IMR-90 (cell line): Measurements from ENCODE around the gene LYPD6B. TPM values are rescaled to one million over a fixed set of nuclear protein-coding genes. Genes with fewer than 3 reads are reported as not detected.

ENCODE experiments used
- ATAC-seq: fragments of 200-7000 bp; cut with Tn5 transposase; 2 replicates; pipeline ENCODE4 v1.9.1; 2020; ENCODE audit warnings: low read depth, mild to moderate bottlenecking, moderate library complexity
- BruUV-seq: library from RNA; stranded (reverse); fragments of 400-500 nt; replicated peaks from 2 replicates; lab custom pipeline; 2021; lab: Mats Ljungman, UMichigan
- CTCF ChIA-PET: fragments of 300-600 bp; formaldehyde crosslinking; extraction: SDS; loops from one replicate; lab custom pipeline; 2021; ENCODE audit warnings: antibody characterized with exemption; lab: Yijun Ruan, JAX
- POLR2A ChIA-PET: fragments of 300-600 bp; sonication (Branson Sonifier 250); formaldehyde crosslinking; loops from one replicate; lab custom pipeline; 2022; ENCODE audit warnings: antibody characterized with exemption; ENCODE audit not compliant: unreplicated experiment; lab: Charles Lee
- DNase-seq: peaks from one replicate; pipeline ENCODE4 v3.0.0; 2013
- H2AFZ ChIP-seq: replicated peaks from 2 replicates; pipeline ENCODE3; 2013; ENCODE audit warnings: low read length, mild to moderate bottlenecking; ENCODE audit not compliant: poor library complexity
- H2AK5ac ChIP-seq: 2 replicates; pipeline ENCODE4 v1.6.1; 2013; ENCODE audit warnings: low read depth, low read length, inconsistent platforms
- H2AK9ac ChIP-seq: replicated peaks from 2 replicates; pipeline ENCODE3; 2013; ENCODE audit warnings: mild to moderate bottlenecking, low read depth, low read length, moderate library complexity; ENCODE audit not compliant: poor library complexity
- H2BK120ac ChIP-seq: 2 replicates; pipeline ENCODE4 v1.6.1; 2013; ENCODE audit warnings: low read depth, low read length, inconsistent platforms
- H2BK15ac ChIP-seq: 3 replicates; pipeline ENCODE4 v1.6.1; 2013; ENCODE audit warnings: low read depth, low read length, inconsistent platforms
- H2BK20ac ChIP-seq: 2 replicates; pipeline ENCODE4 v1.6.1; 2013; ENCODE audit warnings: low read depth, mild to moderate bottlenecking, inconsistent platforms, low read length, moderate library complexity
- H2BK5ac ChIP-seq: 2 replicates; pipeline ENCODE4 v1.6.1; 2013; ENCODE audit warnings: mild to moderate bottlenecking, low read depth, low read length, inconsistent platforms; ENCODE audit not compliant: poor library complexity, severe bottlenecking
- H3K14ac ChIP-seq: replicated peaks from 2 replicates; pipeline ENCODE4 v1.6.1; 2013; ENCODE audit warnings: low read depth, low read length, inconsistent platforms
- H3K18ac ChIP-seq: 2 replicates; pipeline ENCODE4 v1.6.1; 2013; ENCODE audit warnings: low read depth, low read length, control low read depth
- H3K23ac ChIP-seq: 2 replicates; pipeline ENCODE4 v1.6.1; 2013; ENCODE audit warnings: low read depth, low read length, inconsistent platforms
- H3K27ac ChIP-seq: 2 replicates; pipeline ENCODE4 v1.5.1; 2013; ENCODE audit warnings: mild to moderate bottlenecking, control low read depth, low read length; ENCODE audit not compliant: insufficient read depth
- H3K27me3 ChIP-seq: 2 replicates; pipeline ENCODE4 v1.6.1; 2013; ENCODE audit warnings: low read length; ENCODE audit not compliant: control insufficient read depth, insufficient read depth
- H3K36me3 ChIP-seq: 2 replicates; pipeline ENCODE4 v1.6.1; 2013; ENCODE audit warnings: low read length, mixed read lengths; ENCODE audit not compliant: control insufficient read depth, insufficient read depth
- H3K4ac ChIP-seq: 2 replicates; pipeline ENCODE4 v1.6.1; 2013; ENCODE audit warnings: low read depth, low read length, inconsistent platforms
- H3K4me1 ChIP-seq: 2 replicates; pipeline ENCODE4 v1.6.1; 2013; ENCODE audit warnings: low read length, mixed read lengths; ENCODE audit not compliant: control insufficient read depth, insufficient read depth
- H3K4me2 ChIP-seq: 2 replicates; pipeline ENCODE4 v1.6.1; 2013; ENCODE audit warnings: low read depth, mild to moderate bottlenecking, control low read depth, low read length, moderate library complexity
- H3K4me3 ChIP-seq: 2 replicates; pipeline ENCODE4 v1.5.1; 2013; ENCODE audit warnings: low read depth, mild to moderate bottlenecking, control low read depth, low read length, moderate library complexity; ENCODE audit not compliant: insufficient read depth
- H3K56ac ChIP-seq: 2 replicates; pipeline ENCODE4 v1.6.1; 2013; ENCODE audit warnings: low read length, inconsistent platforms; ENCODE audit not compliant: insufficient read depth; ENCODE audit errors: extremely low read depth
- H3K79me1 ChIP-seq, 2 experiments: 2 replicates each; pipeline ENCODE4 v1.6.1; 2013; ENCODE audit warnings: low read length in 2 of 2, inconsistent platforms in 1 of 2, low read depth in 1 of 2
- H3K9ac ChIP-seq: 2 replicates; pipeline ENCODE4 v1.6.1; 2013; ENCODE audit warnings: low read depth, low read length, control low read depth
- H3K9me1 ChIP-seq: 2 replicates; pipeline ENCODE4 v1.6.1; 2013; ENCODE audit warnings: low read length, inconsistent platforms; ENCODE audit not compliant: insufficient read depth
- H3K9me3 ChIP-seq: 2 replicates; pipeline ENCODE4 v1.6.1; 2013; ENCODE audit warnings: low read length; ENCODE audit not compliant: control insufficient read depth, insufficient read depth
- H4K20me1 ChIP-seq: 2 replicates; pipeline ENCODE4 v1.6.1; 2013; ENCODE audit warnings: low read length, inconsistent platforms; ENCODE audit not compliant: insufficient read depth
- H4K5ac ChIP-seq: 2 replicates; pipeline ENCODE4 v1.6.1; 2013; ENCODE audit warnings: mild to moderate bottlenecking, low read depth, low read length, control low read depth
- H4K8ac ChIP-seq, 2 experiments: 2 replicates each; pipeline ENCODE4 v1.6.1; 2013; ENCODE audit warnings: low read depth in 2 of 2, low read length in 2 of 2, control low read depth in 1 of 2, inconsistent platforms in 1 of 2
- H4K91ac ChIP-seq: 2 replicates; pipeline ENCODE4 v1.6.1; 2013; ENCODE audit warnings: low read depth, low read length, inconsistent platforms; ENCODE audit not compliant: insufficient read depth
- CHD1 ChIP-seq: IDR thresholded peaks from 2 replicates; pipeline ENCODE4 v1.6.1; 2012; ENCODE audit warnings: low read depth, low read length, improper control_type of control experiment
- CTCF ChIP-seq: conservative IDR thresholded peaks from 2 replicates; pipeline ENCODE4 v1.5.1; 2012; ENCODE audit warnings: mild to moderate bottlenecking, low read depth, low read length, improper control_type of control experiment
- FOS ChIP-seq: fragments of 150-350 bp; IDR thresholded peaks from 2 replicates; pipeline ENCODE4 v1.6.1; 2016; ENCODE audit warnings: low read depth, low read length
- RCOR1 ChIP-seq: IDR thresholded peaks from 2 replicates; pipeline ENCODE4 v1.6.1; 2012; ENCODE audit warnings: mild to moderate bottlenecking, low read length, improper control_type of control experiment; ENCODE audit not compliant: insufficient replicate concordance
- SMC3 ChIP-seq: fragments of 150-350 bp; IDR thresholded peaks from 2 replicates; pipeline ENCODE4 v1.6.1; 2016; ENCODE audit warnings: low read depth, mild to moderate bottlenecking, antibody characterized with exemption, low read length, moderate library complexity
- USF2 ChIP-seq: fragments of 150-350 bp; IDR thresholded peaks from 2 replicates; pipeline ENCODE4 v1.6.1; 2017; ENCODE audit warnings: mild to moderate bottlenecking, antibody characterized with exemption, low read length, low read depth
- WGBS, 2 experiments: methylation state at CpG; one replicate each; pipeline versions ENCODE4 v1.1.5 to v1.1.7; 2013; ENCODE audit warnings: missing lambda C conversion rate in 2 of 2; ENCODE audit not compliant: insufficient read length in 1 of 2; ENCODE audit errors: extremely low coverage in 2 of 2; 5-methylcytosine and 5-hydroxymethylcytosine counted together
- dilution Hi-C: fragments of 300-500 bp; cut with HindIII; formaldehyde crosslinking; loops from one replicate; pipeline ENCODE4 v1.14.3; 2018; ENCODE audit warnings: low sequenced_read_pairs; ENCODE audit not compliant: unreplicated experiment
- in situ Hi-C: fragments of 300-500 bp; cut with MboI; formaldehyde crosslinking; loops from 3 replicates; pipeline ENCODE4 v1.14.3; 2019; ENCODE audit warnings: low sequenced_read_pairs, inconsistent platforms, mixed read lengths
- intact Hi-C: fragments of 100-400 bp; cut with micrococcal nuclease; formaldehyde crosslinking; loops from 2 replicates; pipeline ENCODE4 v1.10.0; 2022
- polyA plus RNA-seq, 3 experiments: library from polyadenylated mRNA; depleted of rRNA; stranded (reverse); fragments of >200 nt; gene quantifications; 2 replicates each; pipeline ENCODE4 v1.2.3, GENCODE V29; 2012; ENCODE audit warnings: low replicate concordance in 1 of 3
- total RNA-seq: library from RNA; depleted of rRNA; stranded (reverse); fragments of >200 nt; gene quantifications from 2 replicates; pipeline ENCODE4 v1.2.3, GENCODE V29; 2012

Gene LYPD6B
- total and polyA plus RNA-seq, 2 of the 4 experiments (the other 2 are of a cell fraction): 0.05 TPM; not detected in 1

- Histone ChIP-seq H3K27me3 (peaks cover 12% of the 10 kb centered on the region), H2BK20ac (no peak overlapping the region), H2BK120ac (no peak overlapping the region), H3K36me3 (no peaks in the 10 kb centered on the region), H3K4me1 (no peaks in the 10 kb centered on the region), H3K4ac (no peak overlapping the region), H4K91ac (no peak overlapping the region), H3K9ac (no peak overlapping the region), H2AK5ac (no peak overlapping the region), H3K23ac (no peak overlapping the region), H4K5ac (no peak overlapping the region), H3K4me3 (no peak overlapping the region), H2AFZ (no peak overlapping the region), H3K14ac (no peak overlapping the region), H3K79me1 (no peaks in the 10 kb centered on the region), H3K9me3 (no peaks in the 10 kb centered on the region), H3K56ac (no peak overlapping the region), H4K20me1 (no peaks in the 10 kb centered on the region), H3K18ac (no peak overlapping the region), H3K4me2 (no peak overlapping the region), H2AK9ac (no peak overlapping the region), H2BK5ac (no peak overlapping the region), H4K8ac (no peak overlapping the region), H3K9me1 (no peaks in the 10 kb centered on the region), H3K27ac (no peak overlapping the region), H2BK15ac (no peak overlapping the region)
- dilution Hi-C loops: no loop called here
- no TSS peak for BruUV-seq
- CTCF ChIA-PET: no interaction called here
- no CpG with 5 or more reads among the region's 7 CpGs for WGBS, 2 experiments
- intact Hi-C loops: no loop called here
- no peak for ATAC-seq
- no peak for DNase-seq
- POLR2A ChIA-PET: no interaction called here
- TF ChIP-seq CTCF (no peak), RCOR1 (no peak), USF2 (no peak), SMC3 (no peak), CHD1 (no peak), FOS (no peak)
- in situ Hi-C loops: no loop called here
Observed at GRCh38 chr2:149001496-149001895, 37.0 kb upstream of the LYPD6B start.
